Measurements from ENCODE around the gene MYBL2. TPM values are rescaled to one million over a fixed set of nuclear protein-coding genes. Genes with fewer than 3 reads are reported as not detected.
"Not testable (repeated sequence)": the region's sequence is repeated elsewhere in the genome, so short reads cannot be mapped to it uniquely, and the experiment has no call there.

MYBL2 gene
- total RNA-seq, 1 experiment from 2014 or later, result 95.9 TPM

DNA sequence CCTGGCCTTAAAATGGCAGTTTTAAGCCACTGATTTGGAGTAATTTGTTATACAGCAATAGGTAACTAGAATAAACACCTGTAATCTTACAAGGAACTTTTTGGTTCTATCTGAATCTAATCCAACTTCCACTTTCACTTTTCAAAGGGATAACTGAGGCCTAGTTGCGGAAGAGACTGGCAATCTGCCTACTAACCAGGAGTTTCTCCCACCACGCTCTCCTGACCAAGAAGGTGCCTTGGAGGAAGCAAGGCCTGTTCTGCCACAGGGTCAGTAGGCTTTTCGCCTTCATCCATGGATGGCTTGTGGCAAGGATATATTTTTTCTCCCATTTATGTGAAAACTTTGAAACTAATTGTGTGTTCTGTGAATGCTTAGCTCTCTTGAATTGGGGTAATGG lies 12.9 kb upstream of the MYBL2 start:
- no peak for ATAC-seq
- Histone ChIP-seq H4K20me1 (ENCODE audit: low read length) (no peaks in the 10 kb centered on the region), H3K9me3 (ENCODE audit: low read length) (no peaks in the 10 kb centered on the region), H3K27ac (ENCODE audit: low read length) (no peak overlapping the region), H3K79me2 (ENCODE audit: low read length) (peaks cover 11% of the 10 kb centered on the region), H3K9ac (ENCODE audit: low read length) (no peak overlapping the region), H2AFZ (ENCODE audit: low read length) (no peak overlapping the region), H3K36me3 (ENCODE audit: low read depth, low read length) (no peaks in the 10 kb centered on the region), H3K4me2 (ENCODE audit: low read length) (no peak overlapping the region), H3K9me2 (replicated peaks; ENCODE audit: low read length) (no peaks in the 10 kb centered on the region), H3K27me3 (ENCODE audit: low read length) (no peaks in the 10 kb centered on the region), H3K4me1 (ENCODE audit: insufficient read depth, low read length) (peaks cover 10% of the 10 kb centered on the region; the same call in 1 of the 2 replicates), H3F3A (ENCODE audit: low read length, unreplicated experiment) (no peaks in the 10 kb centered on the region), H3K4me3 (ENCODE audit: low read length) (no peak overlapping the region)
- CTCF ChIA-PET, result no interaction called here
- BruUV-seq (replicated peaks), result no TSS peak
- TF ChIP-seq CTCF (conservative IDR thresholded peaks at IDR 0.05; ENCODE audit: low read depth, low read length), result no peak
- TF ChIP-seq EZH2phosphoT487 (IDR thresholded peaks at IDR 0.05; ENCODE audit: borderline replicate concordance, low read length), result no peak
- TF ChIP-seq EZH2 (IDR thresholded peaks at IDR 0.05; ENCODE audit: low read length, unreplicated experiment), result no peak
- POLR2A ChIA-PET (ENCODE audit: unreplicated experiment), result no interaction called here
- DNase-seq, result no peak
- intact Hi-C loops (cut with micrococcal nuclease), result no loop called here

DNA sequence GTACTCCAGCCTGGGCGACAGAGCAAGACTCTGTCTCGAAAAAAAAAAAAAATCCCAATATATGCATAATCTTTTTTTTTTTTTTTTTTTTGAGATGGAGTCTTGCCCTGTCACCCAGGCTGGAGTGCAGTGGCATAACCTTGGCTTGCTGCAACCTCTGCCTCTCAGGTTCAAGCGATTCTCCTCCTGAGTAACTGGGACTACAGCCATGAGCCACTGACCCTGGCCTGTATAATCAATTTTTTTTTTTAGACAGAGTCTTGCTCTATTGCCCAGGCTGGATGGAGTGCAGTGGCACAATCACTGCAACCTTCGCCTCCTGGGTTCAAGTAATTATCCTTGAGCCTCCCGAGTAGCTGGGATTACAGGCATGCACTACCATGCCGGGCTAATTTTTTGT lies 11.7 kb upstream of the MYBL2 start:
- H3F3A ChIP-seq (ENCODE audit: low read length, unreplicated experiment); CTCF ChIA-PET; H3K27me3 ChIP-seq (ENCODE audit: low read length); BruUV-seq (replicated peaks); H3K4me3 ChIP-seq (ENCODE audit: low read length); intact Hi-C loops (cut with micrococcal nuclease); H3K9ac ChIP-seq (ENCODE audit: low read length); H2AFZ ChIP-seq (ENCODE audit: low read length); H3K4me1 ChIP-seq (ENCODE audit: insufficient read depth, low read length); H3K36me3 ChIP-seq (ENCODE audit: low read depth, low read length); POLR2A ChIA-PET (ENCODE audit: unreplicated experiment); H3K9me3 ChIP-seq (ENCODE audit: low read length); DNase-seq; ATAC-seq; H3K4me2 ChIP-seq (ENCODE audit: low read length); H3K9me2 ChIP-seq (replicated peaks; ENCODE audit: low read length); H3K27ac ChIP-seq (ENCODE audit: low read length); H4K20me1 ChIP-seq (ENCODE audit: low read length): not testable (repeated sequence)
- H3K79me2 ChIP-seq (ENCODE audit: low read length), result peaks cover 11% of the 10 kb centered on the region

- Histone ChIP-seq H3K36me3 (ENCODE audit: low read depth, low read length) (no peaks in the 10 kb centered on the region), H3K27me3 (ENCODE audit: low read length) (no peaks in the 10 kb centered on the region), H3K4me1 (ENCODE audit: insufficient read depth, low read length) (peaks cover 10% of the 10 kb centered on the region; the same call in 1 of the 2 replicates), H3K9me3 (ENCODE audit: low read length) (no peaks in the 10 kb centered on the region), H4K20me1 (ENCODE audit: low read length) (no peaks in the 10 kb centered on the region), H3K79me2 (ENCODE audit: low read length) (peaks cover 11% of the 10 kb centered on the region), H3K9me2 (replicated peaks; ENCODE audit: low read length) (no peaks in the 10 kb centered on the region), H3K27ac (ENCODE audit: low read length) (no peak overlapping the region), H3K4me3 (ENCODE audit: low read length) (no peak overlapping the region), H2AFZ (ENCODE audit: low read length) (no peak overlapping the region), H3K4me2 (ENCODE audit: low read length) (peak overlapping the region; percentile 100; the same call in 1 of the 2 replicates), H3K9ac (ENCODE audit: low read length) (no peak overlapping the region), H3F3A (ENCODE audit: low read length, unreplicated experiment) (no peaks in the 10 kb centered on the region)
- BruUV-seq (replicated peaks), result no TSS peak
- intact Hi-C loops (cut with micrococcal nuclease), result no loop called here
- TF ChIP-seq EZH2 (IDR thresholded peaks at IDR 0.05; ENCODE audit: low read length, unreplicated experiment), result no peak
- no peak for TF ChIP-seq EZH2phosphoT487 (IDR thresholded peaks at IDR 0.05; ENCODE audit: borderline replicate concordance, low read length)
- TF ChIP-seq CTCF (conservative IDR thresholded peaks at IDR 0.05; ENCODE audit: low read depth, low read length), result no peak
- ChIA-PET POLR2A (ENCODE audit: unreplicated experiment) (interaction anchor here (0.6 kb wide), 1 partner anchor 142 kb away, joined by 5 read pairs; no protein-coding TSS in a partner anchor), CTCF (no interaction called here)
- no peak for DNase-seq
- ATAC-seq, result no peak
Observed at GRCh38 chr20:43655937-43656336, 11.0 kb upstream of the MYBL2 start.

Measured in PC-3 (cell line).